Measurements from ENCODE around the gene TULP4.
A peak's percentile ranks its signal among the peaks of the same experiment; 100 is the strongest.

The TULP4 gene

DNA sequence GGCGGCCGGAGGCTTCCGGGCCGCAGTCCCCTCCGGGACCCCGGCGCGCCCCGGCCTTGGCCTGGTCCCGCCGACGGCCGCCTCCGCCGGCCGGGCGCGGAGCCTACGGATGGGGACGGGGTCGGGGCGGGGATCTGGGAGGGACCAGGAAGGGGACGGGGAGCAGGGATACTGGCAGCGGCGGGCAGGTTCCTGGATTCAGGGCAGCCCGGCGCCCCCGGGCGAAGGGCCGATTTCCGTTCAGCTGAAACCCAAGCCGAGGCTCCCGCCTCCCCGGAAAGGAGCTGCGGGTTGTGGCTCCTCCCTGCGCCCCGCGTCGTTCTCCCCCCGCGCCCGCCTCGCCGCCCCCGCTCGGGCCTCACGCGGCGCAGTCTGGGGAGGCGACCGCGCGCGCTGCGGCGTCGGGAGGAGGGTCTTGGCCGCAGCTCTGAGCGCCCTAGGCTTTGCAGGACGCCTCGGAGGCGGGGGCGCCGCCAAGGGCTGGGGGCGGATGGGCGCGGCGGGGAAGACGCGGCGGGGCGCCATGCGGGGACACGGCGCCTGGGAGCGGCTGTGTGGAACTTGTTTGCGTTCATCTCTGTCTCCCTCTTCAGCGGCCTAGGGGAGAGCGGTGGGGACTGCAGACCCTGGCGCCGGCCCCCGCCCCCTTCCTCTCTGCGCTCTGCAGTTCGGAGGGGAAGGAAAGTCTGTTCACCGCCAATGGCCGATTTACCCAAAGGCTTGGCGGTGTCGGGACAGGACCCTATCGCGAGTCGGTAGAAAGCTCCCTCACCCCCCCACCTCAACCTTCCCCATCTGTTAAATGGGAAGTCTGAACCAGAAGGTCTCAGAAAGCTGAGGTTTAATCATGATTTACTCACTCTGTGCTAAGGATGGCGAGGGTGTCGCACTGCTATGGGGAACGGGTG, 224.9 kb downstream of the TULP4 start:
- no peak for TF ChIP-seq POLR2AphosphoS5 (IDR thresholded peaks at IDR 0.05; ENCODE audit: borderline replicate concordance, low read depth, low read length)
- TF ChIP-seq FOXP2 (optimal IDR thresholded peaks at IDR 0.05; ENCODE audit: control extremely low read depth, extremely low read length, insufficient read depth) = no peak
- TF ChIP-seq EZH2 (IDR thresholded peaks at IDR 0.05) = no peak
- H3K36me3 ChIP-seq (ENCODE audit: insufficient read depth, low read length) = no peaks in the 10 kb centered on the region
- H3K27ac ChIP-seq = no peak overlapping the region
- no peaks in the 10 kb centered on the region for H3K9me3 ChIP-seq (ENCODE audit: low read depth, low read length)
- DNase-seq (ENCODE audit: low read depth, low spot score) = no peak
- H3K9ac ChIP-seq (ENCODE audit: insufficient read length) = no peak overlapping the region
- peak overlapping the region; percentile 80 for H3K4me3 ChIP-seq

DNA sequence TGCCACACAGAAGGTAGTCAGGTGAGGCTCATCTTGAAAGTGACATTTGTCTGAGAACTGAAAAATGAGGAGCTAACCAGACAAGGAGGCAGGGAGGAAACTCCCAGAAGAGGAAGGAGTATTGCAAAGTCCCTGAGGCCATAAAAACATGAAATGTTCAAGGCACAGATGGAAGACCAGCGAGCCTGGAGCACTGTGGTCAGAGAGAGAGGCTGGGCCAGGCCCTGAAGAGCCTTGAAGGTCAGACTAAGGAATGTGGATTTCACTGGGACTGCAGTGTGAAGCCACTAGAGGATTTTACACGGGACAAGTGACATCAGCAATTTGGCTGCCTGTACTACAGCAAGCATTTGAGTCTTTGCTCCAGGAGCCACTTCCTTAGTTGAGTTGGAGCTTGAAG, 226.5 kb downstream of the TULP4 start:
- Histone ChIP-seq H3K9ac (ENCODE audit: insufficient read length) (no peak overlapping the region), H3K36me3 (ENCODE audit: insufficient read depth, low read length) (no peaks in the 10 kb centered on the region), H3K27ac (peak overlapping the region; percentile 38; the same call in 1 of the 2 replicates), H3K9me3 (ENCODE audit: low read depth, low read length) (no peaks in the 10 kb centered on the region), H3K4me3 (no peak overlapping the region)
- TF ChIP-seq POLR2AphosphoS5 (IDR thresholded peaks at IDR 0.05; ENCODE audit: borderline replicate concordance, low read depth, low read length) (no peak), EZH2 (IDR thresholded peaks at IDR 0.05) (no peak), FOXP2 (optimal IDR thresholded peaks at IDR 0.05; ENCODE audit: control extremely low read depth, extremely low read length, insufficient read depth) (no peak)
- DNase-seq (ENCODE audit: low read depth, low spot score) = no peak

DNA sequence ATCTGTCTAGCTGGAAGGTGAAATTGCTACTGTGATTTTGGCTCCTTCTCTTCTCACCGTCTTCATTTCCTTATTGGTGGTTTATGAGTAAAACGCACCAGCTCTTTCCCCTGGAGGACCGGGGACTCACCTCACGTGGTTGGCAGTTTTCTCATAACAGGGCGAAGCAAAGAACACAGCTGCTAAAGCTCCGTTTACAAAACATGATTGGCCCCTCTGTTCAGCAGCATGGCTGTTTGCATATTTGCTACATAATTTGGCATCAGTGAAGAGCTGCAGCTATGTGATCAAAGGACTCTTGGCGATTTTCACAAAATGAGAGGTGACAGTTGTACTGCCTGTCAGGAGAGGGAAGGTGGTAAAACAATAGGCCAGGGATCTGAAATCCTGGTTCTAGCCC, 227.1 kb downstream of the TULP4 start:
- peak overlapping the region; percentile 38 for H3K27ac ChIP-seq
- peak overlapping the region; percentile 37 for H3K4me3 ChIP-seq
- H3K36me3 ChIP-seq (ENCODE audit: insufficient read depth, low read length) = no peaks in the 10 kb centered on the region
- H3K9me3 ChIP-seq (ENCODE audit: low read depth, low read length) = no peaks in the 10 kb centered on the region
- H3K9ac ChIP-seq (ENCODE audit: insufficient read length) = no peak overlapping the region
- DNase-seq (ENCODE audit: low read depth, low spot score) = no peak
- TF ChIP-seq FOXP2 (optimal IDR thresholded peaks at IDR 0.05; ENCODE audit: control extremely low read depth, extremely low read length, insufficient read depth) (no peak), EZH2 (IDR thresholded peaks at IDR 0.05) (no peak), POLR2AphosphoS5 (IDR thresholded peaks at IDR 0.05; ENCODE audit: borderline replicate concordance, low read depth, low read length) (no peak)

DNA sequence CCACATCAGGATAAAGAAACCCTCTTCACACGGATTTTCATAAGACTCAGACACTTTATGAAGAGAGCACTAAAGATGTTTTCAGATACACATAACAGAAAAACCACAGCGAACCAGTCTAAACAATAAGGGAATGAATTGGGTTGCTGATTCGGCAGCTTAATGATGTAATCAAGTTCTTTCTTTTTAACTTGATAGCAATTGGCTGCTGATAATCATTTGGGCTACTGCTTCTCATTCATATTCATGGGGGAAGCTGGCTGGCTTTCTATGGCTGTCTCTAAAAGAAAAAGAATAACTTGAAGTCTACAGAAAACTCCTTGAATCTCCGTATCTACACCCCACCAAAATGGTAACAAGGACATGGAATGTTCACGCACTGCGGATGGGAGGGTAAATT, 227.6 kb downstream of the TULP4 start:
- TF ChIP-seq POLR2AphosphoS5 (IDR thresholded peaks at IDR 0.05; ENCODE audit: borderline replicate concordance, low read depth, low read length) = no peak
- no peak for TF ChIP-seq FOXP2 (optimal IDR thresholded peaks at IDR 0.05; ENCODE audit: control extremely low read depth, extremely low read length, insufficient read depth)
- TF ChIP-seq EZH2 (IDR thresholded peaks at IDR 0.05) = no peak
- no peak for DNase-seq (ENCODE audit: low read depth, low spot score)
- peak overlapping the region; percentile 37 for H3K4me3 ChIP-seq
- H3K9me3 ChIP-seq (ENCODE audit: low read depth, low read length) = no peaks in the 10 kb centered on the region
- H3K9ac ChIP-seq (ENCODE audit: insufficient read length) = no peak overlapping the region
- H3K36me3 ChIP-seq (ENCODE audit: insufficient read depth, low read length) = no peaks in the 10 kb centered on the region
- H3K27ac ChIP-seq = peak overlapping the region; percentile 38

DNA sequence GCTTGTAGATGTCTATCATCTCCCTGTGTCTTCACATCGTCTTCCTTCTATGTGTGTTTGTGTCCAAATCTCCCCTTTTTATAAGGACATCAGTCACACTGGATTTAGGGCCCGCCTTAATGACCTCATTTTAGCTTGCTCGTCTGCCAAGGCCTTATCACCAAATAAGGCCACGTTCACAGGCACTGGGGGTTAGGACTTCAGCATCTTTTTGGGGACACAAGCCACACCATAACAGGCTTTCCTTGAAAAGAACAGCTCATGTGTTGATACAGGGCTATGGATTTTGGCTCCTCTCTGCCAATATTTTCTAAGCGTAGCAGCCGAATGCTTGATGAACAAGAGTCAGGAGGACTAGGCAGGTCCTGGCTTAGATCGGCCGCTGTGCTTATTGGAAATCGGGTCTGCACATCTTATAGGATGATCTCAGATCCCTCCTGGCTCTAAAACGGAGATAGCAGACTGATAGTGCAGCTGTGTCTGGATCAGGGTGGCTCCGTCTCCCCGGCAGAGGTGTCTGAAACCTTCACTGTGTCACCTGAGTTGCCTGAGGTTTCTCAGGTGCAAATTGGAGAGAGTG, 231.4 kb downstream of the TULP4 start:
- no peak for DNase-seq (ENCODE audit: low read depth, low spot score)
- Histone ChIP-seq H3K4me3 (no peak overlapping the region), H3K36me3 (ENCODE audit: insufficient read depth, low read length) (no peaks in the 10 kb centered on the region), H3K9ac (ENCODE audit: insufficient read length) (no peak overlapping the region), H3K27ac (no peak overlapping the region), H3K9me3 (ENCODE audit: low read depth, low read length) (no peaks in the 10 kb centered on the region)
- TF ChIP-seq EZH2 (IDR thresholded peaks at IDR 0.05) (no peak), POLR2AphosphoS5 (IDR thresholded peaks at IDR 0.05; ENCODE audit: borderline replicate concordance, low read depth, low read length) (no peak), FOXP2 (optimal IDR thresholded peaks at IDR 0.05; ENCODE audit: control extremely low read depth, extremely low read length, insufficient read depth) (no peak)

DNA sequence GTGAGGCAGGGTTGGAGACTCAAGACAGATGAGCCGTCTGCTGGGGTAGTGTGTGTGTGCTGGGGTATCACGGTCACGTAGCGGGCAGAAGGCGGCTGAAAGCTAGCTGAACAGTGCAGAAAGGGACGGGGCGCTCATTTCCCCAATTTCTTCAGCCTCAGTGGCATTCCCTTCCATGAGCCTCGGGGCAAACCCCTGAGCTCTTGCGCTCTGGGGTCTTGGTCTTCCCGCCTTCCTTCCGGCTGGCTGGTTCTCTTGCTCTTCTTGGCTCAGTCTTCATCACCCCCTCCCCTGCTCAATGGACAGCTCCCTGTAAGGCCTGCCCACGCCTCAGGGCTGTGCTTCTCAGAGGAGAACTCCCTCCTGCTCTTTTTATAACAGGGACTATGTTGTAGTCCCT, 232.2 kb downstream of the TULP4 start:
- no peak overlapping the region for H3K9ac ChIP-seq (ENCODE audit: insufficient read length)
- no peak for DNase-seq (ENCODE audit: low read depth, low spot score)
- no peak overlapping the region for H3K4me3 ChIP-seq
- TF ChIP-seq EZH2 (IDR thresholded peaks at IDR 0.05) (no peak), FOXP2 (optimal IDR thresholded peaks at IDR 0.05; ENCODE audit: control extremely low read depth, extremely low read length, insufficient read depth) (no peak), POLR2AphosphoS5 (IDR thresholded peaks at IDR 0.05; ENCODE audit: borderline replicate concordance, low read depth, low read length) (no peak)
- no peaks in the 10 kb centered on the region for H3K9me3 ChIP-seq (ENCODE audit: low read depth, low read length)
- H3K27ac ChIP-seq = no peak overlapping the region
- no peaks in the 10 kb centered on the region for H3K36me3 ChIP-seq (ENCODE audit: insufficient read depth, low read length)

DNA sequence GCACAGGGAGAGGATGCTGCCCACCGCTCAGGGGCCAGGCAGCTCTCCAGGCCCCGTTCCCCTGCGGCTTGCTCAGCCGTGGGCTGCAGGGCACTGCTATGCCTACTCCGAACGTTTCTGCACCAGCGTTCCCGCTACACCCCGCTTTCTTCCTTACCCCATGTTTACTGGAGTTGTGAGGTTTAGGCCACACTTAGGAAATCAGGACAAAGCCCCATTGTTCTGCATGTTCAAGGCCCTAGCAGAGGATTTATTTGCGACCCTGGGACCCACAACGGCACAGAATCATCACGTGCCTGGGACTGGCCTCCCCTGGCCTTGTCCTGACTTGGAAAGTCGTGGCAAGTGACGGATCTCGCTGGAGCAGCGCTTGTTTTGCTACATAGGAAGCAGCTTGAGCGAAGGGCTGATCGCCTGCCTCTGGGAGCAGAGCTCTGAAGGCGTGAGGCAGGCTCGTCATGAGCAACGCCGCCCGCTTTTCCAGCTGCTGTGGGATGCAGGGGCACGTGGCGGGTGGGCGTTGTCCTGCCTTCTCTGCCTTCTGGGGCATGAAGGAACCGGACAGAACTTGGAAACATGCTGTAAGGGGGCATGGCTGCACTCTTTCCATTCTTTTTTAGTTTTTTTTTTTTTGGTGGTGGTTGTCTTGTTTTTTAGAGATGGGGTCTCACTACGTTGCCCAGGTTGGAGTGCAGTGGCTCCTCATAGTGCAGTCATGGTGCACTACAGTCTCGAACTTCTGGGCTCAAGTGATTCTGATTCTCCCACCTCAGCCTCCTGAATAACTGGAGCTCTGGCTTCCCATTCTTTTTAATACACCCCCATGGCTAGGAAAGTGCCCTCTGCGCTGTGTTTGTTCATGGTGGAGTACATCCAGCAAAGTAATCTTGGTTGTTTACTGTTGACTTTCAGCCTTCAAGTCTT, 233.0 kb downstream of the TULP4 start:
- no peaks in the 10 kb centered on the region for H3K36me3 ChIP-seq (ENCODE audit: insufficient read depth, low read length)
- no peak for DNase-seq (ENCODE audit: low read depth, low spot score)
- no peak overlapping the region for H3K9ac ChIP-seq (ENCODE audit: insufficient read length)
- H3K27ac ChIP-seq = no peak overlapping the region
- H3K9me3 ChIP-seq (ENCODE audit: low read depth, low read length) = no peaks in the 10 kb centered on the region
- no peak overlapping the region for H3K4me3 ChIP-seq
- TF ChIP-seq EZH2 (IDR thresholded peaks at IDR 0.05) (no peak), FOXP2 (optimal IDR thresholded peaks at IDR 0.05; ENCODE audit: control extremely low read depth, extremely low read length, insufficient read depth) (no peak), POLR2AphosphoS5 (IDR thresholded peaks at IDR 0.05; ENCODE audit: borderline replicate concordance, low read depth, low read length) (no peak)

Measured in SK-N-MC (cell line).